HG03571 (cell line): ENCODE data around the gene RNF10.
"Not testable (repeated sequence)": the region's sequence is repeated elsewhere in the genome, so short reads cannot be mapped to it uniquely, and the experiment has no call there.

ENCODE experiments used
- ATAC-seq: cut with Tn5 transposase; IDR thresholded peaks from one replicate; pipeline ENCODE4 v1.9.1; 2021; ENCODE audit not compliant: unreplicated experiment

RNF10 gene

GRCh38 chr12:120611534-120611933 lies 77.4 kb downstream of the RNF10 start:
- ATAC-seq = not testable (repeated sequence)

- ATAC-seq = no peak
Observed at GRCh38 chr12:120614848-120615247, 80.7 kb downstream of the RNF10 start.

- not testable (repeated sequence) for ATAC-seq
Observed at GRCh38 chr12:120617193-120617592, 83.0 kb downstream of the RNF10 start.

GRCh38 chr12:120617767-120618166 lies 83.6 kb downstream of the RNF10 start:
- ATAC-seq = not testable (repeated sequence)

- no peak for ATAC-seq
Observed at GRCh38 chr12:120618954-120619615, 84.9 kb downstream of the RNF10 start.

GRCh38 chr12:120620624-120621023 lies 86.5 kb downstream of the RNF10 start:
- no peak for ATAC-seq

- no peak for ATAC-seq
Observed at GRCh38 chr12:120625557-120626419, 91.6 kb downstream of the RNF10 start.
